K562 (cell line): ENCODE measurements around the gene ZSWIM9. TPM values are rescaled to one million over a fixed set of nuclear protein-coding genes. Genes with fewer than 3 reads are reported as not detected.

Experiments
- ATAC-seq: fragments of 200-7000 bp; cut with Tn5 transposase; 3 replicates; pipeline ENCODE4 v1.9.1; 2020; ENCODE audit warnings: moderate library complexity
- BruUV-seq: library from RNA; stranded (reverse); fragments of 400-500 nt; replicated peaks from 2 replicates; lab custom pipeline; 2021; lab: Mats Ljungman, UMichigan
- CTCF ChIA-PET: fragments of 300-600 bp; formaldehyde crosslinking; extraction: SDS; loops from one replicate; lab custom pipeline; 2021; ENCODE audit warnings: low intra/inter-chr PET ratio; lab: Yijun Ruan, JAX
- POLR2A ChIA-PET: fragments of 300-600, 350-650 bp; sonication (Branson Sonifier 250); formaldehyde crosslinking; extraction: SDS; loops from one replicate; lab custom pipeline; 2021; ENCODE audit warnings: antibody characterized with exemption, inconsistent platforms; lab: Yijun Ruan, JAX
- DNase-seq, 4 experiments: peaks; one replicate each; pipeline versions ENCODE4 v3.0.0 to v3.0.0-alpha.2; 2011 to 2018; ENCODE audit warnings: low spot score in 3 of 4, mixed read lengths in 3 of 4; ENCODE audit errors: extremely low read depth in 1 of 4
- FAIRE-seq: peaks from 2 replicates; lab custom pipeline; 2011; peaks lifted over from hg19 to GRCh38; lab: Jason Lieb, UNC
- H2AFZ ChIP-seq: 2 replicates; pipeline ENCODE4 v1.6.0; 2011; ENCODE audit warnings: low read depth, low read length, control low read depth, inconsistent platforms
- H3K27ac ChIP-seq: fragments of 200-600 bp; 3 replicates; pipeline ENCODE4 v1.8.0; 2011; ENCODE audit warnings: low read depth, mild to moderate bottlenecking, control low read depth, inconsistent platforms, low read length, moderate library complexity, mixed read lengths; ENCODE audit errors: extremely low read depth
- H3K27me3 ChIP-seq, 2 experiments: fragments of 300-600 bp in 1 of 2; 2 replicates in 1 of 2; 3 replicates in 1 of 2; pipeline versions ENCODE4 v1.6.0 to v1.8.0; 2011; ENCODE audit warnings: inconsistent platforms in 2 of 2, low read length in 2 of 2, mild to moderate bottlenecking in 1 of 2, mixed read lengths in 1 of 2, moderate library complexity in 1 of 2; ENCODE audit not compliant: control insufficient read depth in 2 of 2, insufficient read depth in 2 of 2
- H3K36me3 ChIP-seq: fragments of 300-600 bp; 3 replicates; pipeline ENCODE4 v1.8.0; 2011; ENCODE audit warnings: mild to moderate bottlenecking, low read length, inconsistent platforms; ENCODE audit not compliant: control insufficient read depth, insufficient read depth
- H3K4me1 ChIP-seq, 2 experiments: fragments of 200-600 bp in 1 of 2; replicated peaks in 1 of 2; 2 replicates in 1 of 2; 3 replicates in 1 of 2; pipeline versions ENCODE4 v1.5.1 to v1.8.0; 2011; ENCODE audit warnings: inconsistent platforms in 2 of 2, low read length in 2 of 2, mild to moderate bottlenecking in 1 of 2, mixed read lengths in 1 of 2, moderate library complexity in 1 of 2; ENCODE audit not compliant: control insufficient read depth in 2 of 2, insufficient read depth in 2 of 2
- H3K4me2 ChIP-seq: 2 replicates; pipeline ENCODE4 v1.6.1; 2011; ENCODE audit warnings: low read length, control low read depth, inconsistent platforms, mixed read lengths; ENCODE audit not compliant: insufficient read depth
- H3K4me3 ChIP-seq: fragments of 200-600 bp; sonication (generic), shearing (Covaris generic); 2 replicates; pipeline ENCODE4 v1.5.1; 2016; ENCODE audit warnings: control low read depth, inconsistent platforms
- H3K79me2 ChIP-seq: fragments of 200-600 bp; 3 replicates; pipeline ENCODE4 v1.8.0; 2011; ENCODE audit warnings: low read length, inconsistent platforms; ENCODE audit not compliant: control insufficient read depth, insufficient read depth
- H3K9ac ChIP-seq, 2 experiments: 2 replicates each; pipeline versions ENCODE4 v1.6.0 to v1.6.1; 2011; ENCODE audit warnings: low read depth in 2 of 2, low read length in 2 of 2, control low read depth in 1 of 2, inconsistent platforms in 1 of 2, mild to moderate bottlenecking in 1 of 2, mixed read lengths in 1 of 2; ENCODE audit not compliant: insufficient read depth in 1 of 2
- H3K9me1 ChIP-seq: one replicate; pipeline ENCODE4 v1.6.0; 2011; ENCODE audit warnings: inconsistent platforms, mild to moderate bottlenecking, low read length, moderate library complexity; ENCODE audit not compliant: control insufficient read depth, insufficient read depth
- H3K9me3 ChIP-seq: replicated peaks from 2 replicates; pipeline ENCODE4 v1.5.1; 2011; ENCODE audit warnings: low read depth, low read length, inconsistent platforms; ENCODE audit not compliant: control insufficient read depth, insufficient read depth
- H4K20me1 ChIP-seq: replicated peaks from 2 replicates; pipeline ENCODE4 v1.6.1; 2011; ENCODE audit warnings: low read length, inconsistent platforms, mixed read lengths; ENCODE audit not compliant: control insufficient read depth, insufficient read depth
- EGR1 ChIP-seq: fragments of 450-650 bp; conservative IDR thresholded peaks from 2 replicates; pipeline ENCODE4 v1.6.1; 2017; ENCODE audit warnings: mild to moderate bottlenecking
- IRF9 ChIP-seq: fragments of 450-650 bp; IDR thresholded peaks from 2 replicates; pipeline ENCODE4 v1.6.1; 2016; ENCODE audit warnings: missing biosample characterization, missing genetic modification characterization
- MEIS2 ChIP-seq: fragments of 450-650 bp; IDR thresholded peaks from 2 replicates; pipeline ENCODE4 v1.6.1; 2014; ENCODE audit warnings: mild to moderate bottlenecking; ENCODE audit not compliant: partially characterized antibody
- RBFOX2 ChIP-seq: fragments of 200-400 bp; formaldehyde crosslinking; IDR thresholded peaks from 2 replicates; pipeline ENCODE4 v1.6.1; 2017; ENCODE audit warnings: low read depth, mild to moderate bottlenecking, low read length, moderate library complexity
- ZNF436 ChIP-seq: fragments of 250-450, 450-650 bp; sonication (Bioruptor Pico); formaldehyde crosslinking; IDR thresholded peaks from 2 replicates; pipeline ENCODE4 v1.7.0; 2020; ENCODE audit warnings: mild to moderate bottlenecking
- WGBS: fragments of 100-300 bp; shearing (Covaris generic); methylation state at CpG from one replicate; pipeline ENCODE4 v1.1.6; 2016; ENCODE audit warnings: low coverage, mixed read lengths; ENCODE audit not compliant: insufficient coverage; ENCODE audit errors: missing lambda C conversion rate; 5-methylcytosine and 5-hydroxymethylcytosine counted together
- in situ Hi-C: fragments of 300-500 bp; cut with MboI; formaldehyde crosslinking; loops from 4 replicates; pipeline ENCODE4 v1.15.0; 2018; ENCODE audit warnings: inconsistent platforms, mixed read lengths
- intact Hi-C: fragments of 100-400 bp; cut with micrococcal nuclease; formaldehyde crosslinking; loops from 2 replicates; pipeline ENCODE4 v1.14.2; 2022
- polyA plus RNA-seq, 8 experiments: library from polyadenylated mRNA; depleted of rRNA in 4 of 8; stranded (reverse) in 5 of 8; unstranded in 3 of 8; fragments of >200 nt; fragmentation: Nextera tagmentation in 2 of 8; fragmentation: Illumina TruSeq in 1 of 8; extraction: Ambion mirVana in 2 of 8; extraction: Trizol in 1 of 8; gene quantifications; 2 replicates each; pipeline versions ENCODE4 v1.2.1 to v1.2.3, GENCODE V29; 2011 to 2014; ENCODE audit warnings: inconsistent platforms in 1 of 8, missing spikeins in 1 of 8
- total RNA-seq, 7 experiments: library from RNA; depleted of rRNA in 6 of 7; stranded (reverse); fragments of >200 nt in 6 of 7; fragmentation: Illumina TruSeq in 2 of 7; extraction: Trizol in 2 of 7; gene quantifications; 2 replicates each; pipeline versions ENCODE4 v1.2.1 to v1.2.3, GENCODE V29; 2011 to 2021; ENCODE audit warnings: low replicate concordance in 1 of 7

Gene ZSWIM9
- total and polyA plus RNA-seq, 9 of the 15 experiments (the other 6 are each of a cell fraction or from before 2014, with no cell fraction given) = 0.04 to 1.4 (median 0.34) TPM; not detected in 1

- 86% methylated on average over 2 of the region's 3 CpGs for WGBS
- ATAC-seq (no peak), DNase-seq (no peak), FAIRE-seq (no peak)
- no peaks in the 10 kb centered on the region for H3K9me3 ChIP-seq
- ChIA-PET CTCF (no interaction called here), POLR2A (interaction anchor here (1.6 to 2.6 kb wide), 2 partner anchors 9 to 13 kb away, joined by 5 to 24 read pairs; no protein-coding TSS in a partner anchor)
- in situ Hi-C loops (no loop called here), intact Hi-C loops (loop anchor here (5.0 kb wide), 1 partner anchor 84 kb away; no protein-coding TSS in a partner anchor)
- no peak overlapping the region for H3K27ac ChIP-seq
- H3K4me2 ChIP-seq = peak overlapping the region; percentile 19; the same call in 1 of the 2 replicates
- no peaks in the 10 kb centered on the region for H3K9me1 ChIP-seq
- no TSS peak for BruUV-seq
- H3K9ac ChIP-seq = no peak overlapping the region
- H4K20me1 ChIP-seq = no peaks in the 10 kb centered on the region
- H3K4me3 ChIP-seq = no peak overlapping the region
- H3K27me3 ChIP-seq = no peaks in the 10 kb centered on the region
- H3K79me2 ChIP-seq = no peaks in the 10 kb centered on the region
- TF ChIP-seq EGR1 = no peak
- H2AFZ ChIP-seq = peak overlapping the region; percentile 77
- H3K4me1 ChIP-seq = peaks cover 3 to 18% of the 10 kb centered on the region in 2 experiments; a peak in 4 of 5 replicates
- no peaks in the 10 kb centered on the region for H3K36me3 ChIP-seq
These were observed 20.4 kb downstream of the ZSWIM9 start for GRCh38 chr19:48190885-48191284.

- no peak overlapping the region for H3K27ac ChIP-seq
- no TSS peak for BruUV-seq
- H3K27me3 ChIP-seq = no peaks in the 10 kb centered on the region
- TF ChIP-seq ZNF436 (no peak), MEIS2 (peak; percentile 5), IRF9 (no peak), RBFOX2 (no peak)
- H3K79me2 ChIP-seq = no peaks in the 10 kb centered on the region
- DNase-seq (no peak), ATAC-seq (no peak), FAIRE-seq (no peak)
- no peaks in the 10 kb centered on the region for H3K36me3 ChIP-seq
- no peak overlapping the region for H2AFZ ChIP-seq
- 65% methylated on average over 7 of the region's 7 CpGs for WGBS
- no peak overlapping the region for H3K4me3 ChIP-seq
- H3K9ac ChIP-seq = no peak overlapping the region
- no peaks in the 10 kb centered on the region for H3K9me1 ChIP-seq
- no peaks in the 10 kb centered on the region for H4K20me1 ChIP-seq
- no peak overlapping the region for H3K4me2 ChIP-seq
- CTCF ChIA-PET = no interaction called here
- H3K9me3 ChIP-seq = no peaks in the 10 kb centered on the region
- peaks cover 5 to 24% of the 10 kb centered on the region in 2 experiments; a peak in 3 of 5 replicates for H3K4me1 ChIP-seq
- intact Hi-C loops (loop anchor here (5.0 kb wide), 1 partner anchor 85 kb away; no protein-coding TSS in a partner anchor), in situ Hi-C loops (no loop called here)
- POLR2A ChIA-PET = interaction anchor here (0.6 kb wide), 1 partner anchor 11 kb away, joined by 3 read pairs; no protein-coding TSS in a partner anchor
These were observed 22.3 kb downstream of the ZSWIM9 start for GRCh38 chr19:48192750-48193149.
